SK-N-SH treated with all-trans-retinoic acid at 6 μM for 48 hours (cell line): Measurements from ENCODE around the gene RIPOR3.

Experiments used
- PATZ1 ChIP-seq: fragments of 250-450 bp; sonication (Bioruptor Pico); IDR thresholded peaks from 2 replicates; pipeline ENCODE4 v1.8.0; 2020; ENCODE audit warnings: mild to moderate bottlenecking, moderate library complexity, borderline replicate concordance
- SNAI2 ChIP-seq: fragments of 250-450 bp; sonication (Bioruptor Pico); IDR thresholded peaks from 2 replicates; pipeline ENCODE4 v1.5.0; 2020; ENCODE audit warnings: mild to moderate bottlenecking, moderate library complexity
- TCF4 ChIP-seq: fragments of 250-450 bp; sonication (Bioruptor Pico); IDR thresholded peaks from 2 replicates; pipeline ENCODE4 v1.8.0; 2021; ENCODE audit warnings: mild to moderate bottlenecking, moderate library complexity, borderline replicate concordance

GRCh38 chr20:50635676-50636600 is 55.4 kb downstream of the RIPOR3 start:
- peak; percentile 51; the same call in 1 of the 2 replicates for TF ChIP-seq PATZ1
- no peak for TF ChIP-seq TCF4 (CRISPR knock-in tag)
- TF ChIP-seq SNAI2 = no peak
